NCI-H510A (cell line): ENCODE data around the gene TMCC1.
"Not testable (repeated sequence)": the region's sequence is repeated elsewhere in the genome, so short reads cannot be mapped to it uniquely, and the experiment has no call there.

Source experiments
- DNase-seq: peaks from one replicate; lab custom pipeline; 2025; lab: John Stamatoyannopoulos, UW

TMCC1 gene

GRCh38 chr3:129622933-129623332 lies 270.6 kb downstream of the TMCC1 start:
- DNase-seq: no peak

GRCh38 chr3:129622226-129622874 lies 271.2 kb downstream of the TMCC1 start:
- no peak for DNase-seq

- DNase-seq: no peak
Measured at GRCh38 chr3:129621626-129622225, 271.8 kb downstream of the TMCC1 start.

- no peak for DNase-seq
Measured at GRCh38 chr3:129620828-129621559, 272.5 kb downstream of the TMCC1 start.

GRCh38 chr3:129619726-129620162 lies 273.8 kb downstream of the TMCC1 start:
- no peak for DNase-seq

- DNase-seq: no peak
Measured at GRCh38 chr3:129618901-129619671, 274.4 kb downstream of the TMCC1 start.

GRCh38 chr3:129618186-129618820 lies 275.2 kb downstream of the TMCC1 start:
- no peak for DNase-seq

GRCh38 chr3:129617381-129618185 lies 275.9 kb downstream of the TMCC1 start:
- DNase-seq: no peak

GRCh38 chr3:129616713-129617112 lies 276.8 kb downstream of the TMCC1 start:
- no peak for DNase-seq

GRCh38 chr3:129616291-129616690 lies 277.2 kb downstream of the TMCC1 start:
- no peak for DNase-seq

GRCh38 chr3:129615751-129616281 lies 277.7 kb downstream of the TMCC1 start:
- DNase-seq: no peak

- DNase-seq: no peak
Measured at GRCh38 chr3:129614927-129615363, 278.6 kb downstream of the TMCC1 start.

GRCh38 chr3:129614435-129614834 lies 279.1 kb downstream of the TMCC1 start:
- DNase-seq: no peak

- DNase-seq: no peak
Measured at GRCh38 chr3:129613367-129613740, 280.2 kb downstream of the TMCC1 start.

GRCh38 chr3:129612534-129613366 lies 280.8 kb downstream of the TMCC1 start:
- no peak for DNase-seq

- DNase-seq: no peak
Measured at GRCh38 chr3:129611812-129612533, 281.5 kb downstream of the TMCC1 start.

- no peak for DNase-seq
Measured at GRCh38 chr3:129611446-129611800, 282.1 kb downstream of the TMCC1 start.

- DNase-seq: not testable (repeated sequence)
Measured at GRCh38 chr3:129610794-129611445, 282.6 kb downstream of the TMCC1 start.

GRCh38 chr3:129610276-129610675 lies 283.2 kb downstream of the TMCC1 start:
- no peak for DNase-seq
